ENCODE results near the gene LDB2. TPM values are rescaled to one million over a fixed set of nuclear protein-coding genes. Genes with fewer than 3 reads are reported as not detected.

LDB2 gene
- total and polyA plus RNA-seq, 2 donors (not counting 1 experiment from before 2014, with no cell fraction given), result 41.6 to 78.3 TPM

GRCh38 chr4:16916719-16917337 lies 18.4 kb upstream of the LDB2 start:
- Histone ChIP-seq H3K4me3 (replicated peaks in 1 of 4; ENCODE audit: control extremely low read depth in 1 of 4, insufficient read depth in 1 of 4, low read depth in 3 of 4, low read length in 4 of 4) (no peak overlapping the region), H4K20me1 (ENCODE audit: control insufficient read depth, extremely low read depth, insufficient read depth, low read length) (no peaks in the 10 kb centered on the region), H3K4me2 (ENCODE audit: extremely low read depth, insufficient read depth, low read length) (no peak overlapping the region), H3K36me3 (ENCODE audit: control insufficient read depth, insufficient read depth, low read length) (no peaks in the 10 kb centered on the region), H3K9me3 (ENCODE audit: control insufficient read depth, insufficient read depth, low read depth, low read length) (no peaks in the 10 kb centered on the region), H3K79me2 (ENCODE audit: control insufficient read depth, insufficient read depth, low read length) (no peaks in the 10 kb centered on the region), H3K9ac (ENCODE audit: insufficient read depth, low read length) (no peak overlapping the region), H2AFZ (ENCODE audit: low read length) (no peak overlapping the region), H3K4me1 (ENCODE audit: control insufficient read depth, extremely low read depth, insufficient read depth, low read length) (no peaks in the 10 kb centered on the region), H3K27me3 (ENCODE audit: control insufficient read depth, insufficient read depth, low read length) (no peaks in the 10 kb centered on the region), H3K27ac (ENCODE audit: insufficient read depth, low read length) (no peak overlapping the region)
- peak in 1 of 2 donors; percentile 20 for DNase-seq (ENCODE audit: low read depth in 2 of 2)
- TF ChIP-seq EZH2 (IDR thresholded peaks at IDR 0.05; ENCODE audit: low read length, missing control alignments) (no peak), CTCF (conservative IDR thresholded peaks at IDR 0.05 in 1 of 2, IDR thresholded peaks at IDR 0.05 in 1 of 2; ENCODE audit: low read depth in 1 of 2, low read length in 2 of 2) (peak; percentile 62 to 68)

- no peak overlapping the region for H3K9ac ChIP-seq (ENCODE audit: insufficient read depth, low read length)
- no peak for DNase-seq (ENCODE audit: low read depth in 2 of 2)
- no peak for TF ChIP-seq EZH2 (IDR thresholded peaks at IDR 0.05; ENCODE audit: low read length, missing control alignments)
- TF ChIP-seq CTCF (conservative IDR thresholded peaks at IDR 0.05 in 1 of 2, IDR thresholded peaks at IDR 0.05 in 1 of 2; ENCODE audit: low read depth in 1 of 2, low read length in 2 of 2), result no peak
- no peaks in the 10 kb centered on the region for H3K4me1 ChIP-seq (ENCODE audit: control insufficient read depth, extremely low read depth, insufficient read depth, low read length)
- H3K36me3 ChIP-seq (ENCODE audit: control insufficient read depth, insufficient read depth, low read length), result no peaks in the 10 kb centered on the region
- no peak overlapping the region for H2AFZ ChIP-seq (ENCODE audit: low read length)
- H4K20me1 ChIP-seq (ENCODE audit: control insufficient read depth, extremely low read depth, insufficient read depth, low read length), result no peaks in the 10 kb centered on the region
- H3K27ac ChIP-seq (ENCODE audit: insufficient read depth, low read length), result no peak overlapping the region
- no peak overlapping the region for H3K4me2 ChIP-seq (ENCODE audit: extremely low read depth, insufficient read depth, low read length)
- H3K9me3 ChIP-seq (ENCODE audit: control insufficient read depth, insufficient read depth, low read depth, low read length), result no peaks in the 10 kb centered on the region
- H3K27me3 ChIP-seq (ENCODE audit: control insufficient read depth, insufficient read depth, low read length), result no peaks in the 10 kb centered on the region
- no peak overlapping the region for H3K4me3 ChIP-seq (replicated peaks in 1 of 4; ENCODE audit: control extremely low read depth in 1 of 4, insufficient read depth in 1 of 4, low read depth in 3 of 4, low read length in 4 of 4)
- H3K79me2 ChIP-seq (ENCODE audit: control insufficient read depth, insufficient read depth, low read length), result no peaks in the 10 kb centered on the region
These were observed 17.6 kb upstream of the LDB2 start for GRCh38 chr4:16916031-16916430.

GRCh38 chr4:16914208-16914607 lies 15.8 kb upstream of the LDB2 start:
- no peaks in the 10 kb centered on the region for H3K4me1 ChIP-seq (ENCODE audit: control insufficient read depth, extremely low read depth, insufficient read depth, low read length)
- no peak overlapping the region for H3K4me2 ChIP-seq (ENCODE audit: extremely low read depth, insufficient read depth, low read length)
- no peaks in the 10 kb centered on the region for H3K9me3 ChIP-seq (ENCODE audit: control insufficient read depth, insufficient read depth, low read depth, low read length)
- H2AFZ ChIP-seq (ENCODE audit: low read length), result no peak overlapping the region
- no peaks in the 10 kb centered on the region for H3K79me2 ChIP-seq (ENCODE audit: control insufficient read depth, insufficient read depth, low read length)
- no peaks in the 10 kb centered on the region for H4K20me1 ChIP-seq (ENCODE audit: control insufficient read depth, extremely low read depth, insufficient read depth, low read length)
- no peak overlapping the region for H3K9ac ChIP-seq (ENCODE audit: insufficient read depth, low read length)
- TF ChIP-seq CTCF (conservative IDR thresholded peaks at IDR 0.05 in 1 of 2, IDR thresholded peaks at IDR 0.05 in 1 of 2; ENCODE audit: low read depth in 1 of 2, low read length in 2 of 2) (peak; percentile 45 to 49), EZH2 (IDR thresholded peaks at IDR 0.05; ENCODE audit: low read length, missing control alignments) (no peak)
- peak; percentile 25 to 56 for DNase-seq (ENCODE audit: low read depth in 2 of 2)
- no peak overlapping the region for H3K27ac ChIP-seq (ENCODE audit: insufficient read depth, low read length)
- H3K36me3 ChIP-seq (ENCODE audit: control insufficient read depth, insufficient read depth, low read length), result no peaks in the 10 kb centered on the region
- H3K27me3 ChIP-seq (ENCODE audit: control insufficient read depth, insufficient read depth, low read length), result no peaks in the 10 kb centered on the region
- H3K4me3 ChIP-seq (replicated peaks in 1 of 4; ENCODE audit: control extremely low read depth in 1 of 4, insufficient read depth in 1 of 4, low read depth in 3 of 4, low read length in 4 of 4), result no peak overlapping the region
